Dedifferentiated amniotic fluid mesenchymal stem cell (primary cell): ENCODE data around the gene ZNF385B.
"Not testable (repeated sequence)": the region's sequence is repeated elsewhere in the genome, so short reads cannot be mapped to it uniquely, and the experiment has no call there.

Experiments
- DNase-seq: peaks from one replicate; pipeline ENCODE4 v3.0.0-alpha.2; 2016; ENCODE audit errors: extremely low spot score

The ZNF385B gene

DNA sequence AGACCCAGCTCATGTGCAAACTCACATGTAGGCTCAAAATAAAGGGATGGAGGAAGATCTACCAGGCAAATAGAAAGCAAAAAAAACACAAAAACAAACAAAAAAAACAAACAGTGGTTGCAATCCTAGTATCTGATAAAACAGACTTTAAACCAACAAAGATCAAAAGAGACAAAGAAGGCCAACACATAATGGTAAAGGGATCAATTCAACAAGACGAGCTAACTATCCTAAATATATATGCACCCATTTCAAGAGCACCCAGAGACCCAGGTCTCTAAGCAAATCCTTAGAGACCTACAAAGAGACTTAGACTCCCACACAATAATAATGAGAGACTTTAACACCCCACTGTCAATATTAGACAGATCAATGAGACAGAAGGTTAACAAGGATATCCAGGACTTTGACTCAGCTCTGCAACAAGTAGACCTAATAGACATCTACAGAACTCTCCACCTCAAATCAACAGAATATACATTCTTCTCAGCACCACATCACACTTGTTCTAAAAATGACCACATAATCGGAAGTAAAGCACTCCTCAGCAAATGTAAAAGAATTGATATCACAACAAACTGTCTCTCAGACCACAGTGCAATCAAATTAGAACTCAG lies 229.5 kb downstream of the ZNF385B start:
- not testable (repeated sequence) for DNase-seq

DNA sequence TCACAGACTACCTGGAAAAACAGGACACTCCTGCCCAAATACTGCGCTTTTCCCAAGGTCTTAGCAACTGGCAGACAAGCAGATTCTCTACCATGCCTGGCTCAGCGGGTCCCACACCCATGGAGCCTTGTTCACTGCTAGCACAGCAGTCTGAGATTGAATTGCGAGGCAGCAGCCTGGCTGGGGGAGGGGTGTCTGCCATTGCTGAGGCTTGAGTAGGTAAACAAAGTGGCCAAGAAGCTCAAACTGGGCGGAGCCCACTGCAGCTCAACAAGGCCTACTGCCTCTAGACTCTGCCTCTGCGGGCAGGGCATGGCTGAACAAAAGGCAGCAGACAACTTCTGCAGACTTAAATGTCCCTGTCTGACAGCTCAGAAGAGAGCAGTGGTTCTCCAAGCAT lies 231.6 kb downstream of the ZNF385B start:
- DNase-seq = not testable (repeated sequence)

DNA sequence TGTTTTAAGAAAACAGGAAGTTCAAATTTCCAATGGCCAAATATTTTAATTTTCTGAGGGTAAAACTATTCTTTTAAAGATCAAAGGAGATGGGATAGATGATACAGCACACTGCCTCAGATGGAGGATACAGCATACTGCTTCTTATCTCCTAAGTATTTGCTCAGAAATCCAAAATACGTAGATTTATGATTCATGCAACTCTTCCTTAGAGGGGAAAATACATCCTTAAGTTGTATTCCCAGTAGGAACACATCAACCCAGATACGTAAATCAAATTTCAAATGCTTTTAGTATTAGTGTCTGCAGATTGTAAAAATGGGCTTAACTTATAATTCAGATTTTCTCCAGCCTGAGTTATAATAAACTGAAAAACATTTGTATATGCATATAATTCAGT lies 235.2 kb downstream of the ZNF385B start:
- no peak for DNase-seq

DNA sequence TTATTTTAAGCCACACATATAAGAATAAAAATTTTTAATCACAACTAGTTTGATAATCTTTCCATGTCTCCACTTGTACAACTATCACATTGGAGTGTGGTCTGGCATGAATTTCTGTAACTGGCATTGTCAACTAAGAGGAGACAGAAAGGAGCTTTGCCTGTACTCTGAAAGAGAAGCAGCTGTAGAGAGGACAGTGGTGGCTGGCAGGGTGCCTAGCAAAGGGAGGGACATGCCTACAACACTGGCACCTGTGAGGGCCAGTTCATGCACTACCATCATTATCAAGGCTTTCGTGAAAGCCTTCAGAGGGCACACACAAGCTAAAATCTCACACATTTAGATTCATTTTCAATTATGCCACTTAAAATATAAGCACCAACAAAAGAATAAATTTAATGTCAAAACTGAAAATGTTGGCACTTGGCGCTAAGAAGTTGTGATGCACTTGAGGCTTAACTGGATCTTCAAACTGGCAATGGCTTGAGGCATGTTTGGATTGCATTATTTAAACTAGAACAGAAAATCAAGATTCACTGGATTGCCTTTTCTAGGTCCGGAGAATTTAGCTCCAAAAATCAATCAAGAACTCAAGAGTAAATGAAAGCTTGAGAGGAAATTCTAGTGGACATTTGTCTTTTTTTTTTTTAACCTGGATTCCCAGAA lies 238.6 kb downstream of the ZNF385B start:
- DNase-seq = no peak

DNA sequence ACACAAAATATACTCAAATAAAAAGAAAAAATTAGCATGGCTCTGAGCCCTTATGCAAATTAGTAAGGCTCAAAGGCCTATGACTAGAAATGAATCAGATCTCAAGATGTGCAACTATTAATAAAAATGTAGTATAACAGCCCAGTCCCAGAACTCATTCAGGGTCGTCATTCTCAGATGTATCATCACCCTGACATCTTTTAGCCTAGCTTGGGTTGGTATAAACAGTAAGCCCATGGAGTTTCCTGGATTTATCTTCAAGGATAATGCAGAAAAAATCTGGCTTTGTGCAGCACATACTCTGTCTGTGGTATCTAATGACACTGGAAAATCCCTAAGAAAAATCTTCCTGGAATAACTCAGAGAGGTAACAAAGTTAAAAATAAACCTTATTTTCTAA lies 239.3 kb downstream of the ZNF385B start:
- no peak for DNase-seq

DNA sequence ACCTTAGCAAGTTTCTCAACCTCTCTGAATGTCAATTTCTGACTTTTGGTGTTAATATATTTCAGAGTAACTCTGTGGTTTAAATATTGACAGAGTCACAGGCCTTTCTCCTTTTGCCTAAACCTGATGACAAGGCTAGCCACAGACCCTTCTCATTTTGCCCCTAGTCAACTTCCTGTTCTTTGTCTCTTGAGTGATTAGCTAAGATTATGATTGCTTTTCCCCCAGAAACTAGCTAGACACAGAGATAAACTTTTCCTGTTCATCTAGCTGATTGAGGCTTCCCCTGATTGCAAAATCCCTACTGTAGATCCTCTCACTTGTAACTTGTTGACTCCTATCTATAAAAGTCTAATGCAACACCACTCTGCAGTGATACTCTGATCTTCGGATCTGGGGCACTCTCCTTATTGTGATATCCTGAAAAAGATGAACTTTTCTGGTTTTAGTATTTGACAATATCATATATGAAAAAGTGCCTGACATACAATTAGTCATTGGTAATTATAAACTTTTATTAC lies 241.4 kb downstream of the ZNF385B start:
- DNase-seq = no peak

DNA sequence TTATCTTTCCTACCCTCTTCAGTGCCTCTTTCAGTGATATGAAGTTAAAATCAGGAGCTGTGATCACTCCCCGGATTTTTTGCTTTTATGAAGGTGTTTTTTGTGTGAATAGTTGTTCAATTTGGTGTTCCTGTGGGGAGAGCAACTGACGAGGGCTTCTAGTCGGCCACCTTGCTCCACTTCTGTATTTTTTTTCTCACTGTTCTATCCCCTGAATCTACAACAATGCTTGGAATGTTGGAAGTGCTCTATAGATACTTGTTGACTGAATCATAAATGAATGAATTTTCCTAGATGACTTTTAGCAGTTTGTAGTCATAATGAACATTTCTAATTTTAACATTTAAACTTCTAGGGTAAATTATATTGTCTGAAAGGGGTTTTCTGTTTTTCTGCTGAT lies 247.3 kb downstream of the ZNF385B start:
- DNase-seq = no peak

DNA sequence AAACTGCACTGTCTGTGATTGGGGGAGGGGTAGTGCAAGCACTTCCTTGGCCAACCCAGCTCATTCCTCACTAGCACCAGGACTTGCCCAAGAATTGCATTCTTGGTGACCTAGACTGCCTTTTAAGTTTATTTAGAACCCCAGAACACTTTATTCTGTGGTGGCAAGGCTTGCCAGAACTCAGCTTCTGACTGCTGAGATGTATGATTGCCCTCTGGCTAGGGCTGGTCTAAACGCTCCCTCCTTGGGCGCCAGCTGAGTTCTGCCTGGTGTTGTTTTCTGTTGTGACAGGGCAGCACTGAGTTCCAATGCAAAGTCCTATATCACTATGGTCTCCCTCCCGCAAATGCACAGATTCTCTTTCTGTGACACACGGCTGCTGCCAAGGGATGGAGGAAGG lies 247.7 kb downstream of the ZNF385B start:
- peak; percentile 53 for DNase-seq

DNA sequence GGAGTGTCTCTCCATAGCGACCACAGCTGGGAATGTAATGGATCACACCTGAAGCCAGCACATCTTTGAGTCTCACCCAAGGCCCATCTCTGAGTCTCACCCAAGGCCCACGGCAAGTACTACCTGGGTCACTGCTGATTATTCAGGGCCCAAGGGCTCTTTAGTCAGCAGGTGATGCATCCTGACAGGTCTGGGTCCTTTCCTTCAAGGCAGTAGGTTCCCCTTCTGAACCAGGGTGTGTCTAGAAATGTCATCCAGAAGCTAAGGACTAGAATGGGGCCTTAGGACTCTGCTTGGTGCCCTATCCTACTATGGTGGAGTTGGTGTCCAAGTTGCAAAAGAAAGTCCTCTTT lies 248.1 kb downstream of the ZNF385B start:
- no peak for DNase-seq

DNA sequence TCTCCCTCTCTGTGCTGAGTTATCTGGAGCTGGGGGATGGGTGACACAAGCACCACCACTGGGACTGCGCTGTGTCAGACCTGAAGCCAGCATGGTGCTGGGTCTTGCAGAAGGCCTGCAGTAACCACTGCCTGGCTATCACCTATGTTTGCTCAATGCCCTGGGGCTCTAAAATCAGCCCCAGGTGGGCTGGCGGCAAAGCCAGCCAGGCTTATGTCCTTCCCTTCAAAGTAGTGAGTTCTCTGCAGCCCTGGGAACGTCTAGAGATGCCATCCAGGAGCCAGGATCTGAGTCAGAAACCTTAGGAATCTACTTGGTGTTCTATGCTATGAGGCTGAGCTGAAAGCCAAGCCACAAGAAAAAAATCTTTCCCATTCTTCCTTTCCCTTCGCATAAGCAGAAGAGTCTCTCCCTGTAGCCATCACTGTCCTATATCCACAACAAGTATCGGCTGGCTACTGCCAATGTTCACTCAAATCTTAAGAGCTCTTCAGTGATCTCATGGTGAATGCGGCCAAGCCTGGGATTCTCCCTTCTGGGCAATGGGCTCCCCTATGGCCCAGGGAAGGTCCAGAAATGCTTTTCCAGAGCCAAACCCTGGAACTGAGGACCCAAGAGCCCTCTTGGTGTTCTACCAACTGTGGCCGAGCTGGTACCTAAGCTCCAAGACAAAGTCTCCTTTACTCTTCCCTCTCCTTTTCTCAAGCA lies 248.7 kb downstream of the ZNF385B start:
- no peak for DNase-seq

DNA sequence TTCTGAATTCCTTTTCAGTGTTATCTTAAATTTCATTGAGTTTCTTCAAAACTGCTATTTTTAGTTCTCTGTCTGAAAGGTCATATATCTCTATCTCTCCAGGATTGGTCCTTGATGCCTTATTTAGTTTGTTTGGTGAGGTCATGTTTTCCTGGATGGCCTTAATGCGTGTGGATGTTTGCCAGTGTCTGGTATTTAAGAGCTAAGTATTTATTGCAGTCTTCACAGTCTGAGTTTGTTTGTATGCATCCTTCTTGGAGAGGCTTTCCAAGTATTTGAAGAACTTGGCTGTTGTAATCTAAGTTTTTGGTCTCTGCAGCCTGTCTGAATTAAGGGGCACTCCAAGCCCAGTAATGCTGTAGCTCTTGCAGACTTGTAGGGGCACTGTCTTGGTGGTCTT lies 249.3 kb downstream of the ZNF385B start:
- peak; percentile 72 for DNase-seq

DNA sequence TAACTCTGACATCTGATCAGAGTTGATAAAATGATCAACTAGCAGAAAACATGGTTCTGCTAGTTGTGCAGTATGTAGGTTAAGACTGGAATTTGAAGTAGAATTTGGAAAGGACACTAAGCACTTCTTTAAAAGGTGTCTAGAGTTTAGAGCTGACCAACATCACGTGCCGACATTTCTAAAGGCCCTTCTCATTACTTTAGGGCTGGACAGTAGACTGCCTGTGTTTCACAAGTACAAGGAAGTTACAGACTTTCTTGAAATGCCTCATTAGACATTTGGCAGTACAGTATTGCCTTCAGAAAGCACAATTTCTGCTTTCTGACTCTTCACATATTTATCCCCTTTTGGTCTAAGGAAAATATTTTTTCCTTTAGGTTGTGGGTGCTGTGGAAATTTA lies 255.3 kb downstream of the ZNF385B start:
- DNase-seq = no peak

DNA sequence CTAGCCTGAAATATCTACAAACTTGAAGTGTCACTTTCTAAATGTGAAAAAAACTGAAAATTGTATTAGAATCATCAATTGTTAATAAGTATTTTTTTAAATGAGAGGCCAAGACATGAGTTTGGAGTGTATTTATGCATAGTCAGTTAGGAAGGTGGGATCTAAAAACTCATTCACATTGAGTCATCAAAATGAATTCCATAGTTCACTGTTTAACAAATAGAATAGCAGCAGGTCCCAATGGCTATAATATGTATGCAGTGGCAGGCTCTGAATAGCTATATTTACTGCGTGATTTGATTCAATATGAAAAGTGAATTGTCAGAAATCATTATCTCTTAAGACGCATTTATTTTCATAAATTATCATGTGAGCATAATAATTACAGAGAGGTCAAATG lies 256.1 kb downstream of the ZNF385B start:
- no peak for DNase-seq

DNA sequence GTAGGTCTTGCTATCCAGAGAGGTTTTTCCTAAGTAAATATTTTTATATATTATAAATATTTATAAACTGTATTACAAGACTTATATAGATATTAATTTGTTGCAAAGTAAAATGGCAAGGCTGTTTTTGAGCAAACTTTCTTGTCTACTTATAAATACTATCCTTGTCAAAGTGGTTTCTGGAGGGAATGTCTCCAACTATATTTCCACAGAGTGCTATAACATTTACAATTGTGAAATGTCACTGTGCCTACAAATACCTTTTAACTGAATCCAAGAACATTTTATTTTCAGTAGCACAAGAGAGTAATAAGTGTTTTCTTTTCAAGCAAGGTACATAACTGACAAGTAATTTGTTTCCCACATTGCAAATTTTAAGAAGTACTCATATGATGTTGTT lies 256.8 kb downstream of the ZNF385B start:
- no peak for DNase-seq

DNA sequence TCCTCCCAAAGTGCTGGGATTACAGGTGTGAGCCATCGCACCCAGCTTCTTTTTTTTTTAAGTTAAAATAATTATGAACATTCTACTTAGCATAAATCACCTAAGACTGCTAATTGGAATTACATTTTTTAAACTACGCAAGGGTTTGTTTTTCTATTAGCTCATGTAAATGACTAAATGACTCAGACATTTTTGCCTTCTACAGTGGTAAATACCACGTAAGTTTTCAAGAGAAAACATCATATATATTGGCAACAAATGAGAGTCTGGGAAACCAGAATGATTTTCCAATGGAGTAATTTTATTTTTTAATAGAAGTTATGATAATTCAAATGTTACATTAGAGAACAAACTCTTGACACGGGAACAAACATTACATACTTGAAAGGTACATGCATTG lies 259.0 kb downstream of the ZNF385B start:
- no peak for DNase-seq

DNA sequence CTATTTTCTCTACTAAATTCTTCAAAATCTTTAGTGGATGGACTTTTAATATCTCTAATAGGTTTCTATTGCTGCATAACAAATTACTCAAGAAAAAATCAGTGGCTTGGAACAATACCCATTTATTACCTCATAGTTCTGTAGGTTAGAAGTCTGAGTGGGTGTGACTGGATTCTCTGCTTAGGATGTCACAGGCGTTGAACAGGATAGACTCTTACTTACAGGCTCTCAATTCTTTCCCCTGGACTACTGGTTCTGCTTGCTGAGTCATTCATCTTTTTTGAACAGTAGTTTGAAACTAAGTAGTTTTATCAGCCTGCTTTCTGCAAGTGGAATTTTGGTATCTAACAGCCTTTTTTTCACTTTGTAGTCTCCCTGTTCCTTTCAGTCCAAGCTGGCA lies 265.4 kb downstream of the ZNF385B start:
- no peak for DNase-seq

DNA sequence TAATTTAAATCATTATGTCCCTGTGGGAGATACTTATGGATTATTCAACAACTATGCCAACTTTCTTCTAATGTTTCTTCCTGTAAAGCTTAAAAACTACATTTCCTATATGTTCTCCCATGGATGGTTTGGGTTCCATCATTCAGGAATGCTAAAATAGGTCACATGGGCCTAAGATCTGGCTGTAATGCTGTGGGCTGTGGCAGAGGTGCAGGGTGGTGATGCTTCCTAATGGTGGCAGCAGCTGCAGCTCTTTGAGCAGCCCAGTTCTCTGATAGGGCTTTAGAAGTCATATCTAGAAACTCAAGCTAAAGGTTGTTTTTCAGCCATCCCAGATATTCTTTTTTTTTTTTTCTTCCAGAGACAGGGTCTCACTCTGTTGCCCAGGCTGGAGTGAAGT lies 266.1 kb downstream of the ZNF385B start:
- DNase-seq = no peak

DNA sequence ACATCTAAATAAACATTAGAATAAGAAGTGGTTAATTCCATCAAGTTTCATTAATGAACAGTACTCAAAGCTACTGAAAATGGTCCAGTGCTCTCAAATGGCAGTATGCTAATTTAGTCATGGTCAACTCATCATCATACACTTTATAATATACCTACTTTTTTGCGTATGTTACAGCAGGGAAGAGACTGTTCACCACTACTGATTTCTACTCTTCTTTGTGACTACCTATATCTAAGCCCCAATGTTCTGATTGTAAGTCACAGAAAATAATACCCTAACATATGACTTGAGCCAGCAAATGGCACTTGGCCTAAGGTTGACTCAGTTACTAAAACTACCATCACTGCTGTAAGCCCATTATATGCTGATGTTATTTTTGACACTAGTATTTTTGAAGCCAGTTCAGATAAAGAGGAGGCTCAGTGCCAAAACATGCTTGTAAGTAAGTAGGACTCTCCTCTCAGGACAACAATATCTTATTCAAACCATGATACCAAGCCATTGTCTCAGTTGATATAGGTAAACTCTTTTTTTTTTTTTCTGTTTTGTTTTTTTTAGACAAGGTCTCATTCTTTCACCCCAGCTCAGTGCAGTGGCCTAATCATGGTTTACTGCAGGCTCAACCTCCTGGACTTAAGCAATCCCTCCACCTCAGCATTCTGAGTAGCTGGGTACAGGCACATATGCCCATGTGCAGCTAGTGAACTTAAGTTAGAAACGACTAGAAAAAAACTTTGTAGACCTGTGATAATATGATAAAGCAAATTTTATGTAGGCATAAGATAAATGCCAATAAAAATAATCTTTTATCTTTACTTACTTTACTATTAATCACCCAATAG lies 266.9 kb downstream of the ZNF385B start:
- DNase-seq = no peak

DNA sequence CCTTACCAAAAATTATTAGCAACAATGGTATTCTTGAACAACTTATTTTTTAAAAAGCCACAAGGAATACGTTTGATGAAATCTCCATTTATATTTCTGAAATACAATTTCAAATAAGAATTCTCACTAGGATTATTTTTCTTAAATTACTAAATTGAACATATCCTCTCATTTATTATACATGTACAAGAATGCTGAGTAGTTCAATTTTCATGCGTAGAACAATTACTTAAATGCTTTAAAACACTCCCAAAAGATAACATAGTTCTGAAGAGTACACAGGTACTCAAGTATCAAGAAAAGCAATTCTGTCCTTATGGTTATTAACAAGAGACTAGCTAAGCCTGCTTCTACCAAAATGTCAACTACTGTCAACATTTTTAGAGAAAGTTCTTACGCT lies 268.1 kb downstream of the ZNF385B start:
- no peak for DNase-seq

DNA sequence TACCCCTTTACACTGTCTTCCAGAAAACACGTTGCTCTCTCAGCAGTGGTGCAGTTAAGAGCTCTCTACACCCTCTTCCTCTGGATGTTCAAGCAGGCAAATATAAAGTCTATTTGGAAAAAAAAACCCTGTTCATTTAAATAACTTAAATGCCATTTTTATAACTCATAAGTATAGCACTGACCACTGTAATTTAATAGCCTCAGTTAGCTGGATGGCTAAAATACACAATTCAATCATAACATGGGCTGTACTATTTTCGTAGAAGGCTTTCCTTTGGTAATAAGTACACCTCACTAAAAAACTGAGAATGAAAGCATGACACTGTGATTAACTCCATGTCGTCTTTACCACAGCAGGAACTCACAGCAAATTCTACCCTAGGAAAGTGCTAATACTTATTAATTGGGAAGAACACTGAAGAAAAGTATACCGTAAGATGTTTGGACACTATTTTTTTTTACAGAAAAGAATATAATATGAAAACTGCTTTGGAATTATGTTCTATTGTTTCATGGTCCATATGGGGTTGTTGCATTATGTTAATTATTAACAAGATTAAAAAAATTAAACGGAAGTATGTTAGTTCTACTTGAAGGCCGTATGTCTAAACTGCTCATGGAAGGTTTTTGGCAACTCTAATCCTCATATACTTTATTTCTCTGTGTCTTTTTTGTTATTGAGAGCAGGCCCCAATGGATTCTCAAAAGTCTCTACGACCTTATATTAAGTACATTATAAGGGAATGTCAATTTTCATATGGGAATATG lies 269.1 kb downstream of the ZNF385B start:
- DNase-seq = peak; percentile 80

DNA sequence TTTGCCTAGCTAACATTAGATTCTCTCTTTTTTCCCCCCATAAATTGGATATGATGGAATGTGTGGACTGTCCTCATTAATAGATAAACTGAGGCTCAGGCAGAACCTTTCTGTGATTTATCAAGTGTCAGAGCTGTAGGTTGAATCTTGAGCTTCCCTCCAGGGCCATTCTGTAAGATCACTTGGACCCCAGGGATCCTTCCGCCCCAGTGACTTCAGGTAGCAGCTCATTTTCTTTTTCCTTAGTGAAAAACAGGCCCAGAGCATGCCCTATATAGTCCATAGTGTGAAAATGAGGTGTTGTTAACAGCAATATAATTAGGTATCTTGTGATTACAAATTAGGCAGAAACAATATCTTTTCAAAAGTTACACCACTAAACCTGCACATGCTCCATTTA lies 269.7 kb downstream of the ZNF385B start:
- no peak for DNase-seq
